ENCODE results near the gene TSN. TPM values are rescaled to one million over a fixed set of nuclear protein-coding genes. Genes with fewer than 3 reads are reported as not detected.

The TSN gene
- total and polyA plus RNA-seq, 2 experiments from 2014 or later, result 62.5 to 94.8 TPM

DNA sequence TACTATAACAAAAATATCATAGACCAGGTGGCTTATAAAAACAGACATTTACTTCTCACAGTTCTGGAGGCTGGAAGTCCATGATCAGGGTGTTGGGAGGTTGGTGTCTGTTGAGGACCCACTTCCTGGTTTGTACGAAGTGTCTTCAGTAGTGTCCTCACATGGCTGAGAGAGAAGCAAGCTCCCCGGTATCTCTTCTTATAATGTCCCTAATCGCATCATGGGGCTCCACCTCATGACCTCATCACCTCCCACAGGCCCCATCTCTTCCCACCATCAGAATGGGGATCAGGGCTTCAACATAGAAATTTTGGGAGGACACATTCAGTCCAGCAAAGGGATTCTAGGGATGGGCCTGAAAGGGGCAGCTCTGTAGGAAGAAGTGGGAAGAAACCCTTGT lies 14.0 kb upstream of the TSN start:
- Histone ChIP-seq H2AFZ (no peak overlapping the region), H4K20me1 (replicated peaks; ENCODE audit: insufficient read depth) (0 out of 2 replicates have a peak, but pooled peaks cover under 1% of the 10 kb centered on the region), H3K4me2 (no peak overlapping the region), H3K4me1 (ENCODE audit: insufficient read depth) (peaks cover 3% of the 10 kb centered on the region), H3K27ac (ENCODE audit: low read depth) (no peak overlapping the region), H3F3A (replicated peaks; ENCODE audit: low read depth) (peaks cover 3% of the 10 kb centered on the region), H3K79me2 (replicated peaks; ENCODE audit: insufficient read depth) (peaks cover 2% of the 10 kb centered on the region), H3K4me3 (no peak overlapping the region), H3K27me3 (ENCODE audit: insufficient read depth) (no peaks in the 10 kb centered on the region), H3K9me2 (ENCODE audit: insufficient read depth) (no peaks in the 10 kb centered on the region), H3K36me3 (ENCODE audit: insufficient read depth) (no peaks in the 10 kb centered on the region)
- Mint-ChIP-seq H3K4me1 (peaks cover 6% of the 10 kb centered on the region; the same call in 2 of the 3 replicates), H3K27me3 (ENCODE audit: insufficient read depth, low read depth, poor library complexity) (peaks cover 9% of the 10 kb centered on the region), H3K4me3 (no peak overlapping the region), H3K9me3 (no peaks in the 10 kb centered on the region; the same call in 2 of the 3 replicates), H3K27ac (no peak overlapping the region), H3K36me3 (ENCODE audit: low read depth) (no peaks in the 10 kb centered on the region; the same call in 2 of the 3 replicates)
- TF ChIP-seq ZNF114 (CRISPR knock-in tag; IDR thresholded peaks at IDR 0.05) (no peak), EZH2 (IDR thresholded peaks at IDR 0.05; ENCODE audit: low read depth, unreplicated experiment) (no peak), POLR2AphosphoS5 (IDR thresholded peaks at IDR 0.05; ENCODE audit: low read depth) (no peak), NANOG (IDR thresholded peaks at IDR 0.05; ENCODE audit: borderline replicate concordance) (no peak), EZH2phosphoT487 (IDR thresholded peaks at IDR 0.05; ENCODE audit: unreplicated experiment) (no peak), CREB1 (CRISPR knock-in tag; IDR thresholded peaks at IDR 0.05; ENCODE audit: low read depth) (no peak), ZNF331 (CRISPR knock-in tag; IDR thresholded peaks at IDR 0.05; ENCODE audit: low read depth) (no peak), JUNB (IDR thresholded peaks at IDR 0.05; ENCODE audit: unreplicated experiment) (no peak), STAT1 (IDR thresholded peaks at IDR 0.05; ENCODE audit: unreplicated experiment) (no peak)
- TF ChIP-seq, protein P1, sequence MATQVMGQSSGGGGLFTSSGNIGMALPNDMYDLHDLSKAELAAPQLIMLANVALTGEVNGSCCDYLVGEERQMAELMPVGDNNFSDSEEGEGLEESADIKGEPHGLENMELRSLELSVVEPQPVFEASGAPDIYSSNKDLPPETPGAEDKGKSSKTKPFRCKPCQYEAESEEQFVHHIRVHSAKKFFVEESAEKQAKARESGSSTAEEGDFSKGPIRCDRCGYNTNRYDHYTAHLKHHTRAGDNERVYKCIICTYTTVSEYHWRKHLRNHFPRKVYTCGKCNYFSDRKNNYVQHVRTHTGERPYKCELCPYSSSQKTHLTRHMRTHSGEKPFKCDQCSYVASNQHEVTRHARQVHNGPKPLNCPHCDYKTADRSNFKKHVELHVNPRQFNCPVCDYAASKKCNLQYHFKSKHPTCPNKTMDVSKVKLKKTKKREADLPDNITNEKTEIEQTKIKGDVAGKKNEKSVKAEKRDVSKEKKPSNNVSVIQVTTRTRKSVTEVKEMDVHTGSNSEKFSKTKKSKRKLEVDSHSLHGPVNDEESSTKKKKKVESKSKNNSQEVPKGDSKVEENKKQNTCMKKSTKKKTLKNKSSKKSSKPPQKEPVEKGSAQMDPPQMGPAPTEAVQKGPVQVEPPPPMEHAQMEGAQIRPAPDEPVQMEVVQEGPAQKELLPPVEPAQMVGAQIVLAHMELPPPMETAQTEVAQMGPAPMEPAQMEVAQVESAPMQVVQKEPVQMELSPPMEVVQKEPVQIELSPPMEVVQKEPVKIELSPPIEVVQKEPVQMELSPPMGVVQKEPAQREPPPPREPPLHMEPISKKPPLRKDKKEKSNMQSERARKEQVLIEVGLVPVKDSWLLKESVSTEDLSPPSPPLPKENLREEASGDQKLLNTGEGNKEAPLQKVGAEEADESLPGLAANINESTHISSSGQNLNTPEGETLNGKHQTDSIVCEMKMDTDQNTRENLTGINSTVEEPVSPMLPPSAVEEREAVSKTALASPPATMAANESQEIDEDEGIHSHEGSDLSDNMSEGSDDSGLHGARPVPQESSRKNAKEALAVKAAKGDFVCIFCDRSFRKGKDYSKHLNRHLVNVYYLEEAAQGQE (IDR thresholded peaks at IDR 0.05; ENCODE audit: unreplicated experiment), result no peak
- TF ChIP-seq, protein P2, sequence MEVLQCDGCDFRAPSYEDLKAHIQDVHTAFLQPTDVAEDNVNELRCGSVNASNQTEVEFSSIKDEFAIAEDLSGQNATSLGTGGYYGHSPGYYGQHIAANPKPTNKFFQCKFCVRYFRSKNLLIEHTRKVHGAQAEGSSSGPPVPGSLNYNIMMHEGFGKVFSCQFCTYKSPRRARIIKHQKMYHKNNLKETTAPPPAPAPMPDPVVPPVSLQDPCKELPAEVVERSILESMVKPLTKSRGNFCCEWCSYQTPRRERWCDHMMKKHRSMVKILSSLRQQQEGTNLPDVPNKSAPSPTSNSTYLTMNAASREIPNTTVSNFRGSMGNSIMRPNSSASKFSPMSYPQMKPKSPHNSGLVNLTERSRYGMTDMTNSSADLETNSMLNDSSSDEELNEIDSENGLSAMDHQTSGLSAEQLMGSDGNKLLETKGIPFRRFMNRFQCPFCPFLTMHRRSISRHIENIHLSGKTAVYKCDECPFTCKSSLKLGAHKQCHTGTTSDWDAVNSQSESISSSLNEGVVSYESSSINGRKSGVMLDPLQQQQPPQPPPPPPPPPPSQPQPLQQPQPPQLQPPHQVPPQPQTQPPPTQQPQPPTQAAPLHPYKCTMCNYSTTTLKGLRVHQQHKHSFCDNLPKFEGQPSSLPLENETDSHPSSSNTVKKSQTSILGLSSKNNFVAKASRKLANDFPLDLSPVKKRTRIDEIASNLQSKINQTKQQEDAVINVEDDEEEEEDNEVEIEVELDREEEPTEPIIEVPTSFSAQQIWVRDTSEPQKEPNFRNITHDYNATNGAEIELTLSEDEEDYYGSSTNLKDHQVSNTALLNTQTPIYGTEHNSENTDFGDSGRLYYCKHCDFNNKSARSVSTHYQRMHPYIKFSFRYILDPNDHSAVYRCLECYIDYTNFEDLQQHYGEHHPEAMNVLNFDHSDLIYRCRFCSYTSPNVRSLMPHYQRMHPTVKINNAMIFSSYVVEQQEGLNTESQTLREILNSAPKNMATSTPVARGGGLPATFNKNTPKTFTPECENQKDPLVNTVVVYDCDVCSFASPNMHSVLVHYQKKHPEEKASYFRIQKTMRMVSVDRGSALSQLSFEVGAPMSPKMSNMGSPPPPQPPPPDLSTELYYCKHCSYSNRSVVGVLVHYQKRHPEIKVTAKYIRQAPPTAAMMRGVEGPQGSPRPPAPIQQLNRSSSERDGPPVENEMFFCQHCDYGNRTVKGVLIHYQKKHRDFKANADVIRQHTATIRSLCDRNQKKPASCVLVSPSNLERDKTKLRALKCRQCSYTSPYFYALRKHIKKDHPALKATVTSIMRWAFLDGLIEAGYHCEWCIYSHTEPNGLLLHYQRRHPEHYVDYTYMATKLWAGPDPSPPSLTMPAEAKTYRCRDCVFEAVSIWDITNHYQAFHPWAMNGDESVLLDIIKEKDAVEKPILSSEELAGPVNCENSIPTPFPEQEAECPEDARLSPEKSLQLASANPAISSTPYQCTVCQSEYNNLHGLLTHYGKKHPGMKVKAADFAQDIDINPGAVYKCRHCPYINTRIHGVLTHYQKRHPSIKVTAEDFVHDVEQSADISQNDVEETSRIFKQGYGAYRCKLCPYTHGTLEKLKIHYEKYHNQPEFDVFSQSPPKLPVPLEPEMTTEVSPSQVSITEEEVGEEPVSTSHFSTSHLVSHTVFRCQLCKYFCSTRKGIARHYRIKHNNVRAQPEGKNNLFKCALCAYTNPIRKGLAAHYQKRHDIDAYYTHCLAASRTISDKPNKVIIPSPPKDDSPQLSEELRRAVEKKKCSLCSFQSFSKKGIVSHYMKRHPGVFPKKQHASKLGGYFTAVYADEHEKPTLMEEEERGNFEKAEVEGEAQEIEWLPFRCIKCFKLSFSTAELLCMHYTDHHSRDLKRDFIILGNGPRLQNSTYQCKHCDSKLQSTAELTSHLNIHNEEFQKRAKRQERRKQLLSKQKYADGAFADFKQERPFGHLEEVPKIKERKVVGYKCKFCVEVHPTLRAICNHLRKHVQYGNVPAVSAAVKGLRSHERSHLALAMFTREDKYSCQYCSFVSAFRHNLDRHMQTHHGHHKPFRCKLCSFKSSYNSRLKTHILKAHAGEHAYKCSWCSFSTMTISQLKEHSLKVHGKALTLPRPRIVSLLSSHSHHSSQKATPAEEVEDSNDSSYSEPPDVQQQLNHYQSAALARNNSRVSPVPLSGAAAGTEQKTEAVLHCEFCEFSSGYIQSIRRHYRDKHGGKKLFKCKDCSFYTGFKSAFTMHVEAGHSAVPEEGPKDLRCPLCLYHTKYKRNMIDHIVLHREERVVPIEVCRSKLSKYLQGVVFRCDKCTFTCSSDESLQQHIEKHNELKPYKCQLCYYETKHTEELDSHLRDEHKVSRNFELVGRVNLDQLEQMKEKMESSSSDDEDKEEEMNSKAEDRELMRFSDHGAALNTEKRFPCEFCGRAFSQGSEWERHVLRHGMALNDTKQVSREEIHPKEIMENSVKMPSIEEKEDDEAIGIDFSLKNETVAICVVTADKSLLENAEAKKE (CRISPR knock-in tag; IDR thresholded peaks at IDR 0.05), result no peak
- TF ChIP-seq, protein P3, sequence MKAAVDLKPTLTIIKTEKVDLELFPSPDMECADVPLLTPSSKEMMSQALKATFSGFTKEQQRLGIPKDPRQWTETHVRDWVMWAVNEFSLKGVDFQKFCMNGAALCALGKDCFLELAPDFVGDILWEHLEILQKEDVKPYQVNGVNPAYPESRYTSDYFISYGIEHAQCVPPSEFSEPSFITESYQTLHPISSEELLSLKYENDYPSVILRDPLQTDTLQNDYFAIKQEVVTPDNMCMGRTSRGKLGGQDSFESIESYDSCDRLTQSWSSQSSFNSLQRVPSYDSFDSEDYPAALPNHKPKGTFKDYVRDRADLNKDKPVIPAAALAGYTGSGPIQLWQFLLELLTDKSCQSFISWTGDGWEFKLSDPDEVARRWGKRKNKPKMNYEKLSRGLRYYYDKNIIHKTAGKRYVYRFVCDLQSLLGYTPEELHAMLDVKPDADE (IDR thresholded peaks at IDR 0.05), result no peak
- TF ChIP-seq, protein P4, sequence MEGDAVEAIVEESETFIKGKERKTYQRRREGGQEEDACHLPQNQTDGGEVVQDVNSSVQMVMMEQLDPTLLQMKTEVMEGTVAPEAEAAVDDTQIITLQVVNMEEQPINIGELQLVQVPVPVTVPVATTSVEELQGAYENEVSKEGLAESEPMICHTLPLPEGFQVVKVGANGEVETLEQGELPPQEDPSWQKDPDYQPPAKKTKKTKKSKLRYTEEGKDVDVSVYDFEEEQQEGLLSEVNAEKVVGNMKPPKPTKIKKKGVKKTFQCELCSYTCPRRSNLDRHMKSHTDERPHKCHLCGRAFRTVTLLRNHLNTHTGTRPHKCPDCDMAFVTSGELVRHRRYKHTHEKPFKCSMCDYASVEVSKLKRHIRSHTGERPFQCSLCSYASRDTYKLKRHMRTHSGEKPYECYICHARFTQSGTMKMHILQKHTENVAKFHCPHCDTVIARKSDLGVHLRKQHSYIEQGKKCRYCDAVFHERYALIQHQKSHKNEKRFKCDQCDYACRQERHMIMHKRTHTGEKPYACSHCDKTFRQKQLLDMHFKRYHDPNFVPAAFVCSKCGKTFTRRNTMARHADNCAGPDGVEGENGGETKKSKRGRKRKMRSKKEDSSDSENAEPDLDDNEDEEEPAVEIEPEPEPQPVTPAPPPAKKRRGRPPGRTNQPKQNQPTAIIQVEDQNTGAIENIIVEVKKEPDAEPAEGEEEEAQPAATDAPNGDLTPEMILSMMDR (conservative IDR thresholded peaks at IDR 0.05; ENCODE audit: low read depth in 2 of 2), result no peak
- DNase-seq (ENCODE audit: low spot score) (no peak), ATAC-seq (no peak)

Data from GM23338 (cell line).